ENCODE results near the gene TMEM161B.
A peak's percentile ranks its signal among the peaks of the same experiment; 100 is the strongest.
"Not testable (repeated sequence)": the region's sequence is repeated elsewhere in the genome, so short reads cannot be mapped to it uniquely, and the experiment has no call there.

The TMEM161B gene

GRCh38 chr5:88226881-88227450 lies 41.7 kb downstream of the TMEM161B start:
- no peak overlapping the region for H3K9ac ChIP-seq (ENCODE audit: low read length)
- H3K36me3 ChIP-seq (ENCODE audit: control insufficient read depth, insufficient read depth, low read length, severe bottlenecking) = peaks cover 18% of the 10 kb centered on the region
- no peaks in the 10 kb centered on the region for H3K9me3 ChIP-seq (ENCODE audit: control insufficient read depth, low read length)
- no peak overlapping the region for H3K4me3 ChIP-seq (ENCODE audit: low read length)
- DNase-seq (ENCODE audit: low read depth) = no peak
- H3K27me3 ChIP-seq (replicated peaks; ENCODE audit: control insufficient read depth, insufficient read depth, low read length) = no peaks in the 10 kb centered on the region
- no peaks in the 10 kb centered on the region for H3K4me1 ChIP-seq (ENCODE audit: control insufficient read depth, insufficient read depth, low read length)

GRCh38 chr5:88214655-88215054 lies 54.0 kb downstream of the TMEM161B start:
- Histone ChIP-seq H3K9ac (ENCODE audit: low read length) (no peak overlapping the region), H3K4me3 (ENCODE audit: low read length) (no peak overlapping the region), H3K36me3 (ENCODE audit: control insufficient read depth, insufficient read depth, low read length, severe bottlenecking) (peaks cover 40% of the 10 kb centered on the region), H3K4me1 (ENCODE audit: control insufficient read depth, insufficient read depth, low read length) (no peaks in the 10 kb centered on the region), H3K27me3 (replicated peaks; ENCODE audit: control insufficient read depth, insufficient read depth, low read length) (no peaks in the 10 kb centered on the region), H3K9me3 (ENCODE audit: control insufficient read depth, low read length) (no peaks in the 10 kb centered on the region)
- DNase-seq (ENCODE audit: low read depth) = no peak

- peaks cover 32% of the 10 kb centered on the region for H3K36me3 ChIP-seq (ENCODE audit: control insufficient read depth, insufficient read depth, low read length, severe bottlenecking)
Observed at GRCh38 chr5:88207575-88207974, 61.1 kb downstream of the TMEM161B start.

GRCh38 chr5:88203981-88204750 lies 64.5 kb downstream of the TMEM161B start:
- DNase-seq (ENCODE audit: low read depth) = no peak
- no peaks in the 10 kb centered on the region for H3K4me1 ChIP-seq (ENCODE audit: control insufficient read depth, insufficient read depth, low read length)
- H3K9ac ChIP-seq (ENCODE audit: low read length) = no peak overlapping the region
- H3K9me3 ChIP-seq (ENCODE audit: control insufficient read depth, low read length) = no peaks in the 10 kb centered on the region
- H3K4me3 ChIP-seq (ENCODE audit: low read length) = no peak overlapping the region
- peaks cover 48% of the 10 kb centered on the region for H3K36me3 ChIP-seq (ENCODE audit: control insufficient read depth, insufficient read depth, low read length, severe bottlenecking)
- no peaks in the 10 kb centered on the region for H3K27me3 ChIP-seq (replicated peaks; ENCODE audit: control insufficient read depth, insufficient read depth, low read length)

More at GRCh38 chr5:88207575-88207974, 61.1 kb downstream of the TMEM161B start:
- Histone ChIP-seq H3K9ac (ENCODE audit: low read length) (no peak overlapping the region), H3K4me1 (ENCODE audit: control insufficient read depth, insufficient read depth, low read length) (no peaks in the 10 kb centered on the region), H3K4me3 (ENCODE audit: low read length) (no peak overlapping the region), H3K9me3 (ENCODE audit: control insufficient read depth, low read length) (no peaks in the 10 kb centered on the region), H3K27me3 (replicated peaks; ENCODE audit: control insufficient read depth, insufficient read depth, low read length) (no peaks in the 10 kb centered on the region)
- no peak for DNase-seq (ENCODE audit: low read depth)

GRCh38 chr5:88195636-88196035 lies 73.0 kb downstream of the TMEM161B start:
- Histone ChIP-seq H3K9ac (ENCODE audit: low read length) (no peak overlapping the region), H3K4me1 (ENCODE audit: control insufficient read depth, insufficient read depth, low read length) (no peaks in the 10 kb centered on the region), H3K9me3 (ENCODE audit: control insufficient read depth, low read length) (no peaks in the 10 kb centered on the region), H3K36me3 (ENCODE audit: control insufficient read depth, insufficient read depth, low read length, severe bottlenecking) (peaks cover 42% of the 10 kb centered on the region), H3K4me3 (ENCODE audit: low read length) (no peak overlapping the region), H3K27me3 (replicated peaks; ENCODE audit: control insufficient read depth, insufficient read depth, low read length) (no peaks in the 10 kb centered on the region)
- no peak for DNase-seq (ENCODE audit: low read depth)

- H3K27me3 ChIP-seq (replicated peaks; ENCODE audit: control insufficient read depth, insufficient read depth, low read length) = no peaks in the 10 kb centered on the region
- H3K9ac ChIP-seq (ENCODE audit: low read length) = no peak overlapping the region
- peaks cover 34% of the 10 kb centered on the region for H3K36me3 ChIP-seq (ENCODE audit: control insufficient read depth, insufficient read depth, low read length, severe bottlenecking)
- no peak for DNase-seq (ENCODE audit: low read depth)
- H3K9me3 ChIP-seq (ENCODE audit: control insufficient read depth, low read length) = peaks cover 5% of the 10 kb centered on the region
- H3K4me3 ChIP-seq (ENCODE audit: low read length) = no peak overlapping the region
- H3K4me1 ChIP-seq (ENCODE audit: control insufficient read depth, insufficient read depth, low read length) = no peaks in the 10 kb centered on the region
Observed at GRCh38 chr5:88193896-88194295, 74.7 kb downstream of the TMEM161B start.

- H3K36me3 ChIP-seq (ENCODE audit: control insufficient read depth, insufficient read depth, low read length, severe bottlenecking) = peaks cover 24% of the 10 kb centered on the region
- no peak for DNase-seq (ENCODE audit: low read depth)
Observed at GRCh38 chr5:88190106-88190834, 78.4 kb downstream of the TMEM161B start.

GRCh38 chr5:88189484-88189883 lies 79.2 kb downstream of the TMEM161B start:
- not testable (repeated sequence) for H3K4me1 ChIP-seq (ENCODE audit: control insufficient read depth, insufficient read depth, low read length); H3K27me3 ChIP-seq (replicated peaks; ENCODE audit: control insufficient read depth, insufficient read depth, low read length); H3K4me3 ChIP-seq (ENCODE audit: low read length); DNase-seq (ENCODE audit: low read depth); H3K9ac ChIP-seq (ENCODE audit: low read length)
- Histone ChIP-seq H3K9me3 (ENCODE audit: control insufficient read depth, low read length) (peaks cover 15% of the 10 kb centered on the region), H3K36me3 (ENCODE audit: control insufficient read depth, insufficient read depth, low read length, severe bottlenecking) (peaks cover 31% of the 10 kb centered on the region)

More at GRCh38 chr5:88190106-88190834, 78.4 kb downstream of the TMEM161B start:
- no peaks in the 10 kb centered on the region for H3K4me1 ChIP-seq (ENCODE audit: control insufficient read depth, insufficient read depth, low read length)
- H3K27me3 ChIP-seq (replicated peaks; ENCODE audit: control insufficient read depth, insufficient read depth, low read length) = no peaks in the 10 kb centered on the region
- H3K4me3 ChIP-seq (ENCODE audit: low read length) = no peak overlapping the region
- peaks cover 15% of the 10 kb centered on the region for H3K9me3 ChIP-seq (ENCODE audit: control insufficient read depth, low read length)
- H3K9ac ChIP-seq (ENCODE audit: low read length) = no peak overlapping the region

GRCh38 chr5:88188458-88189132 lies 80.0 kb downstream of the TMEM161B start:
- Histone ChIP-seq H3K4me1 (ENCODE audit: control insufficient read depth, insufficient read depth, low read length) (no peaks in the 10 kb centered on the region), H3K9ac (ENCODE audit: low read length) (no peak overlapping the region), H3K36me3 (ENCODE audit: control insufficient read depth, insufficient read depth, low read length, severe bottlenecking) (peaks cover 23% of the 10 kb centered on the region), H3K27me3 (replicated peaks; ENCODE audit: control insufficient read depth, insufficient read depth, low read length) (no peaks in the 10 kb centered on the region), H3K9me3 (ENCODE audit: control insufficient read depth, low read length) (peaks cover 15% of the 10 kb centered on the region), H3K4me3 (ENCODE audit: low read length) (peak overlapping the region; percentile 13)
- DNase-seq (ENCODE audit: low read depth) = no peak

GRCh38 chr5:88183255-88183654 lies 85.4 kb downstream of the TMEM161B start:
- Histone ChIP-seq H3K36me3 (ENCODE audit: control insufficient read depth, insufficient read depth, low read length, severe bottlenecking) (peaks cover 11% of the 10 kb centered on the region), H3K4me3 (ENCODE audit: low read length) (no peak overlapping the region), H3K9ac (ENCODE audit: low read length) (no peak overlapping the region), H3K27me3 (replicated peaks; ENCODE audit: control insufficient read depth, insufficient read depth, low read length) (no peaks in the 10 kb centered on the region), H3K4me1 (ENCODE audit: control insufficient read depth, insufficient read depth, low read length) (no peaks in the 10 kb centered on the region), H3K9me3 (ENCODE audit: control insufficient read depth, low read length) (peaks cover 4% of the 10 kb centered on the region)
- DNase-seq (ENCODE audit: low read depth) = no peak

- H3K36me3 ChIP-seq (ENCODE audit: control insufficient read depth, insufficient read depth, low read length, severe bottlenecking); H3K4me1 ChIP-seq (ENCODE audit: control insufficient read depth, insufficient read depth, low read length); H3K27me3 ChIP-seq (replicated peaks; ENCODE audit: control insufficient read depth, insufficient read depth, low read length); H3K4me3 ChIP-seq (ENCODE audit: low read length); DNase-seq (ENCODE audit: low read depth); H3K9ac ChIP-seq (ENCODE audit: low read length); H3K9me3 ChIP-seq (ENCODE audit: control insufficient read depth, low read length): not testable (repeated sequence)
Observed at GRCh38 chr5:88177486-88177885, 91.2 kb downstream of the TMEM161B start.
